CD14-positive monocyte (primary cell): ENCODE measurements around the gene NDUFB6. TPM values are rescaled to one million over a fixed set of nuclear protein-coding genes. Genes with fewer than 3 reads are reported as not detected.

Source experiments
- DNase-seq, 3 donors: peaks; one replicate each; pipeline ENCODE4 v3.0.0-alpha.2; 2011 to 2022
- H2AFZ ChIP-seq: 2 replicates; pipeline ENCODE4 v1.6.0; 2012; ENCODE audit warnings: mild to moderate bottlenecking, low read depth, low read length, inconsistent platforms; ENCODE audit not compliant: insufficient read depth, poor library complexity, severe bottlenecking
- H3K27ac ChIP-seq, 2 donors: 1 replicate in 1 of 2; 2 replicates in 1 of 2; pipeline ENCODE4 v1.5.1; 2012 to 2013; ENCODE audit warnings: low read length in 2 of 2, control low read depth in 1 of 2, inconsistent platforms in 1 of 2, low read depth in 1 of 2, mild to moderate bottlenecking in 1 of 2
- H3K27me3 ChIP-seq, 2 donors: one replicate each; pipeline versions ENCODE4 v1.6.0 to v1.6.1; 2011 to 2013; ENCODE audit warnings: low read length in 2 of 2; ENCODE audit not compliant: control insufficient read depth in 2 of 2, insufficient read depth in 2 of 2
- H3K36me3 ChIP-seq, 2 donors: replicated peaks in 1 of 2; 1 replicate in 1 of 2; 2 replicates in 1 of 2; pipeline versions ENCODE4 v1.5.1 to v1.6.1; 2012 to 2013; ENCODE audit warnings: low read length in 2 of 2, control low read depth in 1 of 2, inconsistent platforms in 1 of 2, mild to moderate bottlenecking in 1 of 2; ENCODE audit not compliant: insufficient read depth in 2 of 2, control insufficient read depth in 1 of 2
- H3K4me1 ChIP-seq, 2 donors: 1 replicate in 1 of 2; 2 replicates in 1 of 2; pipeline versions ENCODE4 v1.5.1 to v1.6.1; 2012 to 2013; ENCODE audit warnings: low read length in 2 of 2, control low read depth in 1 of 2, inconsistent platforms in 1 of 2, mild to moderate bottlenecking in 1 of 2, moderate library complexity in 1 of 2; ENCODE audit not compliant: insufficient read depth in 2 of 2, control insufficient read depth in 1 of 2
- H3K4me2 ChIP-seq: replicated peaks from 2 replicates; pipeline ENCODE3; 2012; ENCODE audit warnings: low read length, moderate library complexity, mild to moderate bottlenecking; ENCODE audit not compliant: poor library complexity, severe bottlenecking; ENCODE audit errors: extremely low read depth
- H3K4me3 ChIP-seq, 3 experiments: fragments of 200-600 bp in 1 of 3; sonication (generic) in 1 of 3; replicated peaks in 1 of 3; 1 replicate in 2 of 3; 2 replicates in 1 of 3; pipeline ENCODE4 v1.5.1; 2011 to 2013; ENCODE audit warnings: low read length in 3 of 3, mild to moderate bottlenecking in 3 of 3, control low read depth in 2 of 3, low read depth in 2 of 3, inconsistent platforms in 1 of 3, moderate library complexity in 1 of 3
- H3K79me2 ChIP-seq: 2 replicates; pipeline ENCODE4 v1.6.0; 2012; ENCODE audit warnings: mild to moderate bottlenecking, control low read depth, inconsistent platforms, low read length, moderate library complexity; ENCODE audit not compliant: insufficient read depth
- H3K9ac ChIP-seq: 2 replicates; pipeline ENCODE4 v1.6.0; 2017; ENCODE audit warnings: low read length, mild to moderate bottlenecking; ENCODE audit not compliant: insufficient read depth, poor library complexity, severe bottlenecking
- H3K9me3 ChIP-seq, 2 donors: replicated peaks in 1 of 2; 1 replicate in 1 of 2; 2 replicates in 1 of 2; pipeline versions ENCODE4 v1.5.1 to v1.6.1; 2012 to 2013; ENCODE audit warnings: low read length in 2 of 2, control low read depth in 1 of 2; ENCODE audit not compliant: control insufficient read depth in 1 of 2, insufficient read depth in 1 of 2
- H4K20me1 ChIP-seq: 2 replicates; pipeline ENCODE4 v1.6.0; 2012; ENCODE audit warnings: mild to moderate bottlenecking, low read length, control low read depth, moderate library complexity; ENCODE audit not compliant: insufficient read depth
- H3K27ac Mint-ChIP-seq, 7 donors: one replicate each; pipeline ENCODE4 v1.8.0; 2020; ENCODE audit warnings: mild to moderate bottlenecking in 7 of 7, mixed read lengths in 7 of 7, moderate library complexity in 6 of 7, inconsistent platforms in 2 of 7
- H3K27me3 Mint-ChIP-seq, 3 donors: one replicate each; pipeline ENCODE4 v1.8.0; 2021 to 2022; ENCODE audit warnings: low read depth in 3 of 3, mild to moderate bottlenecking in 3 of 3, mixed read lengths in 3 of 3, moderate library complexity in 3 of 3, inconsistent platforms in 1 of 3
- H3K36me3 Mint-ChIP-seq, 2 donors: one replicate each; pipeline ENCODE4 v1.8.0; 2020; ENCODE audit warnings: mixed read lengths in 2 of 2, inconsistent platforms in 1 of 2, mild to moderate bottlenecking in 1 of 2
- H3K4me1 Mint-ChIP-seq: one replicate; pipeline ENCODE4 v1.8.0; 2020; ENCODE audit warnings: mild to moderate bottlenecking, mixed read lengths
- H3K4me3 Mint-ChIP-seq, 2 donors: one replicate each; pipeline ENCODE4 v1.8.0; 2020; ENCODE audit warnings: mild to moderate bottlenecking in 2 of 2, mixed read lengths in 2 of 2, moderate library complexity in 1 of 2
- H3K9me3 Mint-ChIP-seq, 7 donors: one replicate each; pipeline ENCODE4 v1.8.0; 2020 to 2022; ENCODE audit warnings: mixed read lengths in 7 of 7, mild to moderate bottlenecking in 6 of 7, moderate library complexity in 6 of 7, inconsistent platforms in 2 of 7
- WGBS: methylation state at CpG from one replicate; pipeline ENCODE4 v1.1.5; 2013; ENCODE audit warnings: missing lambda C conversion rate; ENCODE audit not compliant: insufficient coverage; 5-methylcytosine and 5-hydroxymethylcytosine counted together
- intact Hi-C, 2 donors: fragments of 100-400 bp; cut with micrococcal nuclease; formaldehyde crosslinking; loops; one replicate each; pipeline versions ENCODE4 v1.15.0 to v1.15.1; 2023
- polyA plus RNA-seq, 3 donors: library from polyadenylated mRNA; depleted of rRNA in 1 of 3; unstranded in 2 of 3; stranded (reverse) in 1 of 3; fragments of 300-500 nt in 2 of 3; fragments of >200 nt in 1 of 3; fragmentation: Illumina TruSeq in 2 of 3; gene quantifications; 1 replicate in 2 of 3; 2 replicates in 1 of 3; pipeline ENCODE4 v1.2.3, GENCODE V29; 2012 to 2021
- TF ChIP-seq, protein P1 (sequence below): fragments of 200-600 bp; IDR thresholded peaks from one replicate; pipeline ENCODE4 v1.8.0; 2022; ENCODE audit warnings: antibody characterized with exemption, mild to moderate bottlenecking

NDUFB6 gene
- polyA plus RNA-seq, 3 donors: 16.2 to 88.2 (median 77.6) TPM

- Histone ChIP-seq H3K27me3 (no peaks in the 10 kb centered on the region), H3K27ac (no peak overlapping the region), H3K36me3 (peaks cover 0 to 14% of the 10 kb centered on the region in 2 donors), H3K9ac (no peak overlapping the region), H4K20me1 (peaks cover 51% of the 10 kb centered on the region), H3K4me1 (no peaks in the 10 kb centered on the region), H3K4me3 (no peak overlapping the region), H3K4me2 (no peak overlapping the region), H3K9me3 (peaks cover 0 to 3% of the 10 kb centered on the region in 2 donors), H2AFZ (no peak overlapping the region), H3K79me2 (peaks cover 10% of the 10 kb centered on the region)
- H3K36me3 Mint-ChIP-seq: peaks cover 10 to 12% of the 10 kb centered on the region in 2 donors
- intact Hi-C loops: no loop called here
- peaks cover 8% of the 10 kb centered on the region for H3K4me1 Mint-ChIP-seq
- H3K27me3 Mint-ChIP-seq: no peaks in the 10 kb centered on the region
- TF ChIP-seq, protein P1, sequence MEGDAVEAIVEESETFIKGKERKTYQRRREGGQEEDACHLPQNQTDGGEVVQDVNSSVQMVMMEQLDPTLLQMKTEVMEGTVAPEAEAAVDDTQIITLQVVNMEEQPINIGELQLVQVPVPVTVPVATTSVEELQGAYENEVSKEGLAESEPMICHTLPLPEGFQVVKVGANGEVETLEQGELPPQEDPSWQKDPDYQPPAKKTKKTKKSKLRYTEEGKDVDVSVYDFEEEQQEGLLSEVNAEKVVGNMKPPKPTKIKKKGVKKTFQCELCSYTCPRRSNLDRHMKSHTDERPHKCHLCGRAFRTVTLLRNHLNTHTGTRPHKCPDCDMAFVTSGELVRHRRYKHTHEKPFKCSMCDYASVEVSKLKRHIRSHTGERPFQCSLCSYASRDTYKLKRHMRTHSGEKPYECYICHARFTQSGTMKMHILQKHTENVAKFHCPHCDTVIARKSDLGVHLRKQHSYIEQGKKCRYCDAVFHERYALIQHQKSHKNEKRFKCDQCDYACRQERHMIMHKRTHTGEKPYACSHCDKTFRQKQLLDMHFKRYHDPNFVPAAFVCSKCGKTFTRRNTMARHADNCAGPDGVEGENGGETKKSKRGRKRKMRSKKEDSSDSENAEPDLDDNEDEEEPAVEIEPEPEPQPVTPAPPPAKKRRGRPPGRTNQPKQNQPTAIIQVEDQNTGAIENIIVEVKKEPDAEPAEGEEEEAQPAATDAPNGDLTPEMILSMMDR: no peak
- DNase-seq: no peak
- H3K27ac Mint-ChIP-seq: peak overlapping the region in 3 of 7 donors; percentile 19 to 45 (median 38)
- no peak overlapping the region for H3K4me3 Mint-ChIP-seq
- H3K9me3 Mint-ChIP-seq: peaks cover 2 to 27% (median 9%) of the 10 kb centered on the region in 7 donors
Observed at GRCh38 chr9:32516241-32516640, 56.7 kb downstream of the NDUFB6 start.

GRCh38 chr9:32508728-32509127 is 64.2 kb downstream of the NDUFB6 start:
- intact Hi-C loops: no loop called here
- Mint-ChIP-seq H3K27me3 (no peaks in the 10 kb centered on the region), H3K27ac (peak overlapping the region in 2 of 7 donors; percentile 25 to 62), H3K36me3 (peaks cover 2 to 5% of the 10 kb centered on the region in 2 donors), H3K4me3 (no peak overlapping the region), H3K9me3 (peaks cover 0 to 9% (median 2%) of the 10 kb centered on the region in 7 donors), H3K4me1 (peaks cover 10% of the 10 kb centered on the region)
- Histone ChIP-seq H3K4me1 (no peaks in the 10 kb centered on the region), H2AFZ (no peak overlapping the region), H3K27ac (no peak overlapping the region), H3K9me3 (no peaks in the 10 kb centered on the region), H3K27me3 (no peaks in the 10 kb centered on the region), H3K4me2 (no peak overlapping the region), H4K20me1 (peaks cover 59% of the 10 kb centered on the region), H3K4me3 (no peak overlapping the region), H3K79me2 (no peaks in the 10 kb centered on the region), H3K36me3 (peaks cover 0 to 8% of the 10 kb centered on the region in 2 donors), H3K9ac (no peak overlapping the region)
- no CpG with 5 or more reads among the region's 1 CpG for WGBS
- no peak for DNase-seq
- TF ChIP-seq, protein P1: no peak
